ENCODE results near the gene SGSM2. TPM values are rescaled to one million over a fixed set of nuclear protein-coding genes. Genes with fewer than 3 reads are reported as not detected.

The SGSM2 gene
- total and polyA plus RNA-seq, 2 of the 13 experiments (the other 11 are each of a cell fraction or from before 2014, with no cell fraction given) = 30.4 to 51.3 TPM

GRCh38 chr17:2376107-2376506 is 38.8 kb downstream of the SGSM2 start:
- in situ Hi-C loops (cut with HindIII; ENCODE audit: extremely low pct_ligation_motif_present, low pct_unique_long_range_greater_than_20kb) (loop anchor here (5.0 kb wide), 1 partner anchor 36 kb away; no protein-coding TSS in a partner anchor), intact Hi-C loops (cut with micrococcal nuclease; ENCODE audit: unreplicated experiment) (no loop called here)
- no TSS peak for BruUV-seq (replicated peaks)
- ATAC-seq (no peak), FAIRE-seq (no peak), DNase-seq (ENCODE audit: low spot score) (no peak)
- no peak overlapping the region for H3K4me3 ChIP-seq (replicated peaks in 1 of 3; ENCODE audit: insufficient read depth in 1 of 3, low read depth in 2 of 3, low read length in 3 of 3)
- H3K9ac ChIP-seq (ENCODE audit: insufficient read depth, low read depth, low read length) = no peak overlapping the region
- ChIA-PET POLR2A (no interaction called here), CTCF (ENCODE audit: low intra/inter-chr PET ratio, low total read pairs) (no interaction called here)
- H3K4me2 ChIP-seq (ENCODE audit: low read depth, low read length) = no peak overlapping the region
- no peak overlapping the region for H3K27ac ChIP-seq (ENCODE audit: extremely low read length, insufficient read depth, low read length)
- no peaks in the 10 kb centered on the region for H3K79me2 ChIP-seq (ENCODE audit: insufficient read depth, low read length)
- H2AFZ ChIP-seq (ENCODE audit: low read length) = no peak overlapping the region
- WGBS (ENCODE audit: low lambda C conversion rate) = 98% methylated on average over 7 of the region's 14 CpGs
- H3K9me3 ChIP-seq (ENCODE audit: low read length) = no peaks in the 10 kb centered on the region
- H3K27me3 ChIP-seq (ENCODE audit: control insufficient read depth in 1 of 2, insufficient read depth in 2 of 2, low read length in 2 of 2) = no peaks in the 10 kb centered on the region
- TF ChIP-seq KLF15 (CRISPR knock-in tag; IDR thresholded peaks at IDR 0.05; ENCODE audit: borderline replicate concordance) (no peak), KDM3A (CRISPR knock-in tag; IDR thresholded peaks at IDR 0.05; ENCODE audit: low read depth) (no peak), ZNF264 (CRISPR knock-in tag; IDR thresholded peaks at IDR 0.05) (no peak), ZNF850 (CRISPR knock-in tag; conservative IDR thresholded peaks at IDR 0.05) (no peak), DBP (CRISPR knock-in tag; IDR thresholded peaks at IDR 0.05; ENCODE audit: not compliant biosample characterization) (no peak), ZNF10 (CRISPR knock-in tag; IDR thresholded peaks at IDR 0.05; ENCODE audit: borderline replicate concordance, low read depth) (no peak), NR0B2 (CRISPR knock-in tag; IDR thresholded peaks at IDR 0.05) (no peak), ZNF776 (CRISPR knock-in tag; IDR thresholded peaks at IDR 0.05) (no peak), YEATS2 (CRISPR knock-in tag; IDR thresholded peaks at IDR 0.05; ENCODE audit: borderline replicate concordance) (no peak), ATAD3A (CRISPR knock-in tag; IDR thresholded peaks at IDR 0.05) (no peak)
- H3K4me1 ChIP-seq (ENCODE audit: insufficient read depth, low read length) = no peaks in the 10 kb centered on the region
- H3K36me3 ChIP-seq (replicated peaks in 1 of 2; ENCODE audit: control insufficient read depth in 1 of 2, insufficient read depth in 2 of 2, low read length in 2 of 2) = peaks cover 9 to 14% of the 10 kb centered on the region in 2 experiments; a peak in 3 of 5 replicates
- H4K20me1 ChIP-seq (ENCODE audit: insufficient read depth, low read length) = no peaks in the 10 kb centered on the region

Measured in HepG2 (cell line).